Stimulated activated naive CD8-positive, alpha-beta T cell treated with anti-CD3 and anti-CD28 coated beads, Interleukin-15, Interleukin-2, amounts not matched to agents 100 U/mL and 50 U/mL, for 24 hours (primary cell): ENCODE data around the gene FUT6.
A peak's percentile ranks its signal among the peaks of the same experiment; 100 is the strongest.

Source experiments
- ATAC-seq: fragments of 150-1000 bp; cut with Tn5 transposase; one replicate; pipeline ENCODE4 v1.10.0; 2021
- DNase-seq: peaks from one replicate; pipeline ENCODE4 v3.0.0; 2021

The FUT6 gene

DNA sequence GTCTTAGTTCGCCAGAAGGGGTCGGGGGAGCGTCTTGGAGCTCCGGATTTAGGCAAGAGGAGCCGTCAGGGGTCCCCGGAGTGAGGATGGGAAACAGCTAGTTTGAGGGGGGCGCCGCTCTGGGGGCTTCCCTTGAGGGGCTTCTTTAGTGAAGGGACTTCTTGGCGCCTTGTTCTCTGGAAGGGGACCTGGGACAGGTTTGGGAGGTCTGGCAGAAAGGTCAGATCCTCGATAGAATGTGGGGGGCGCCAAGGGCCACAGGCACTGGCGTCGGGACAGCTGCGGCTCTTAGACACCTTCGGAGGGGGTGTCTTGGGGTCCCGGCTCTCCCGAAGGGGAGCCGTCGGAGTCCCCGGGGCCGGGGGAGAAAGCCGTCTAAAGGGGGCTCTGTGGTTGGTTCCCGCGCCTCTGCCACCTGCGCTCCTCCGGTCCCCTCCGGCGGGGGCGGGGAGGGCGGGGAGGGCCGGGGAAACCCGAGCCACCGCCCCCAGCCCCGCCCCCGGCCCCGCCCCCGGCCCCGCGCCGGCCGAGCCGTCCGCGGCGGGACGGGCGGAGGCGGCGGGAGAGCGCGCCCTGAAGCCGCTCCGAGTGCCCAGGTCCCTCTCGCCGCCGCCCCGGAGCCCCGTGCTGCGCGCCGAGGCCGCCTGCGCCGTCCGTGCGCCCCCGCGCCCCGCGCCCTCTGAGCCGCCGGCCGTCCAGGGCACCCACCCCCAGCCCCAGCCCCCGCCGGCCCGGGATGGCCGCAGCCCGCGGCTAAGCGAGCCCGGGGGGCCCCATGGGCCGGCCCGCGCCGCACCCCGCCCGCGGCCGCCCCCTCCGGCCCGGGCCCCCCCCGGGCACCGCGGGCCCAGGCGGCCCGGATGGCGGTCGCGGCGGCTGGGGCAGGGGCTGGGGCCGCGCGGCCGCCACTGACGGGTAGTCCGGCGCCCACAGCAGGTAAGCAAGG lies 34.7 kb downstream of the FUT6 start, which contains the start of gene NRTN:
Gene NRTN (plus strand): TSS at position 552 of the 946 bp plus-strand sequence. CDS start 19,099 bp downstream, outside the sequence.
- ATAC-seq (no peak), DNase-seq (peak; percentile 58)

- ATAC-seq (peak; percentile 95), DNase-seq (peak; percentile 99)
Measured at GRCh38 chr19:5803752-5804515, 35.6 kb downstream of the FUT6 start.

DNA sequence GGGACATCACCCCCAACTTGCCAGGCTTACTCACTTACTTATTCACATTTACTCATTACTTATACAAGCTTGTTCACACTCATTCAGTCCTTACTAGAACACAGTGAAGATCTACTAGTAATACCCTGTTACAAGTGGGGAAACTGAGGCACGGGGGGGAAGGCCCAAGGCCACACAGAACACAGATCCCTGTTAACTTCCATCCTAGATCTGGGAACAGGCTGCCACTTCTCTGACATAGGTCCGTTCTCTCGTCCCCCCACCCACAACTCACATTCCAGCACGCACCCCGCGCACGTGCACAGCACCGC lies 36.1 kb downstream of the FUT6 start:
- no peak for ATAC-seq
- no peak for DNase-seq

DNA sequence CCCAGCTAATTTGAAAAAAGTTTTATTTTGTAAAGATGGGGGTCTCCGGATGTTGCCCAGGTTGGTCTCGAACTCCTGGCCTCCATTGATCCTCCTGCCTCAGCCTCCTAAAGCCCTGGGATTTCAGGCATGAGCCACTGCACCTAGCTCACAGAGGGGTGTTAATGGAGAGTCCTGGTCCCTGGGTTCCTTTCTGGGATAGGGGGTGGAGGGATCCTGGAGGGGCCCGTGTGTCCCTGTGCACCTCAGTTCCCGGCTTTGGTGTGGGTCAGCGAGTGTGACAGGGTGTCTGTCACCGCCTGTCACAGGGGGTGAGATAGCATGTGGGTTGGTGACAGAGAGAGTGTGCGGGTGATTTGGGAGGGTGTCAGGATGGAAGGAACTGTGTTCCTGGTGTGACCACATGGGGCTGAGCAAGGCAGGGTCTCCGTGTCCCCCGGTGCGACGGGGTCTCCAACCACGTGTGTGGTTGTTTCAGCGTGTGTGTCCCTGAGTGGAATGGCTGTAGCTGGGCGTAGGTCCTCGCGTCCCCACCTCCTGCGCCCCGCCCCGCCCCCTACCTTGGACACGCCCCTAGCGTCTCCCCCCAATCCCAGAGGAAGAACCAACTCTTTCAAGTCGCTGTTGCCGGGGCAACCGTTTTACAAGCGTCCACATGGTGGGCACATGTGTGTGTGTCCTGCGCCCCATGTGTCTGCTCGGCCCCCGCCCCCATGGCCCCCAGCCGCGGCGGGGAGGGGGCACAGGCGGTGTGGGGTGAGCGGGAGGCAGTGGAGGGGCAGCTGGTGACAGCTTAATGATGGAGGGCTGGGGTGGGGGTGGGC lies 37.5 kb downstream of the FUT6 start:
- DNase-seq (peak; percentile 53), ATAC-seq (no peak)

GRCh38 chr19:5800361-5801270 lies 38.9 kb downstream of the FUT6 start:
- DNase-seq (no peak), ATAC-seq (no peak)

GRCh38 chr19:5799247-5800241 lies 40.0 kb downstream of the FUT6 start:
- DNase-seq = no peak
- no peak for ATAC-seq

DNA sequence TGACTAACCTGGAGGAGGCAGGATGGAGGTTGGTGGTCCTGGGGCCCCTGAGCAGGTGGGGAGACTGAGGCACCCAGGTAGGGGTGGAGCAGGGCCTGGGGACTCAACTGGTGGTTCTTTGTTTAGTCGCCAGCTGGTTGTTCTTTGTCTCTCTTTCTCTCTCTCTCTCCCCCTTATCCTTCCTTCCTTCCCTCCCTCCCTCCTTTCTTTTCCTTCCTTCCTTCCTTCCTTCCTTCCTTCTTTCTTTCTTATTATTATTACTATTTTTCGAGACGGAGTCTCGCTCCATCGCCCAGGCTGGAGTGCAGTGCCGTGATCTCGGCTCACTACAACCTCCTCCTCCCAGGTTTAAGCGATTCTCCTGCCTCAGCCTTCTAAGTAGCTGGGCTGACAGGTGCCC lies 41.3 kb downstream of the FUT6 start:
- no peak for DNase-seq
- ATAC-seq = no peak

DNA sequence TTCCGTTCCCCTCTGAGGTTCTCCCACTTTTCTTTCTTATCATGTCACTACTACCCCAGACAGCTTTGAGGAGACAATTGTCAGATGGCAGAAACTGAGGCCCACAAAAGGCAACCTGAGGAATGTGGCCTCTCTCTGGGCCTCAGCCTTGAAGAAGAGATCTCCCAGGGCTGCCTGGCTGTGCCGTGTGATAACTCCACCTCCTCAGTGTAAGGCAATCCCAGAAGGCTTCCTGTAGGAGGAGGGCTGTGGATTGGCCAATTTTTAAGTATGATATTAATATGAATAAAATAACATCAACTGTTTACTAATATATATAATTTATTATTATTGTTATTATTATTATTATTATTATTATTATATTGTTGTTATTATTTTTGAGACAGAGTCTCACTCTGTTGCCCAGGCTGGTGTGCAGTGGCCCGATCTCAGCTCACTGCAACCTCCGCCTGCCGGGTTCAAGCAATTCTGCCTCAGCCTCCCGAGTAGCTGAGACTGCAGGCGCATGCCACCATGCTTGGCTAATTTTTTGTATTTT lies 44.1 kb downstream of the FUT6 start:
- ATAC-seq (no peak), DNase-seq (no peak)

DNA sequence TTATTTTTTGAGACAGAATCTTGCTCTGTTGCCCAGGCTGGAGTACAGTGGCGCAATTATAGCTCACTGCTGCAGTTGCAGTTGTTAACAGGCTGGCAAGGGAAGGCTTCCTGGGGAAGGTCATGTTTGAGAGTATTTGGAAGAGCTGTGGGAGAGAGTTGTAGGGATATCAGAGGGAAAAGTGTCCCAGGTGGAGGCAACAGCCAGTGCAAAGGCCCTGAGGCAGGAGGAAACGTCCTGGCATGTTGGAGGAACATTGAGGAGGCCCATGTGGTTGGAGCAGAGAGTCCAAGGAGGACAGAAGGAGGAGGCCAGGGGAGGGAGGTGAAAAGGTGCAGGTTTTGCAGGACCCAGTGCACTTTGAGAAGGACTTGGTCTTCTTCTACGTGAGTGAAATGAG lies 46.3 kb downstream of the FUT6 start:
- no peak for ATAC-seq
- no peak for DNase-seq

- ATAC-seq (no peak), DNase-seq (no peak)
Measured at GRCh38 chr19:5792224-5792623, 47.3 kb downstream of the FUT6 start.

DNA sequence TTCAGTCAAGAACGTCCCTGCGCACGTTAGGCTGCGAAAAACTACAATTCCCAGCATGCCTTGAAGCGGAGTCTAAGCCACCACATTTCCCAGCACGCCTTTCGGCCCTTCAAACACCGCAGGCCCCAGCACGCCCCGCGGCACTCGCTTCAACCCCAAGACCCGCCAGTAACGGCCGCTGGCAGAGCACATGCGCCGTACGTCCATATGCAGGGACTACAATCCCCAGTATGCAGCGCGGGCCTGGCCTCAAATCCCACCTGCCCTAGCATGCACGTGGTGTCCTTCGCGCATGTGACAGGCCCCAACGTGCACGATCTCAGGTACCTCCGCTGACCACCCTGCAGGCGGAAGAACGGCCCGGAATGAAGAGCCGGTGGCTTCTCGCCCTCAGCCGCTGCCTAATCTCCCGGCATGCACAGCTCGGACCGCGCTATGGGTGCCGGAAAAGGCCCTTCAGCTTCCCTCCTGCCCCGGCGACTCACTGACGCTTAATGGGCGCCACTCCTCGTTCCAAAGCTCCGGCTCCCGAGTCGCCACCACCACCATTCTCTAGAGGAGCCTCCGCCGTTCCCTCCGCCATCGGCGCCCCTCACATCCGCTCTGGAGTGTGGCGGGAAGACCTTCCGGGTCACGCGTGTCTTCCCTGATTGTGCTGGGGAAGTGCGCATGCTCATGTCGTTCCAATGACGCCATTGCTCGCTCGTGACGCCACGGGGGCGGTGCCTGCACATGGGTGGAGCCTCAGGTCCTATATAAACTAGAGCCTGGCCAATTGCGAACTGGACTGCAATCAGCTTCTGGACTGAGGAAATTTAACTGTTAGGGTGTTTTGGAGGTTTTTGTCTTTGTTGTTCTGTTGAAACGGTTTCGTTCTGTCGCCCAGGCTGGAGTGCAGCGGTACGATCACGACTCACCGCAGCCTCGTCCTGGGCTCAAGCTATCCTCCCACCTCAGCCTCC lies 48.7 kb downstream of the FUT6 start, which contains the start of gene DUS3L:
Gene DUS3L (minus strand): TSS at position 605 of the 962 bp plus-strand sequence. CDS start 22 bp downstream, at position 583.
- ATAC-seq = peak; percentile 97

DNA sequence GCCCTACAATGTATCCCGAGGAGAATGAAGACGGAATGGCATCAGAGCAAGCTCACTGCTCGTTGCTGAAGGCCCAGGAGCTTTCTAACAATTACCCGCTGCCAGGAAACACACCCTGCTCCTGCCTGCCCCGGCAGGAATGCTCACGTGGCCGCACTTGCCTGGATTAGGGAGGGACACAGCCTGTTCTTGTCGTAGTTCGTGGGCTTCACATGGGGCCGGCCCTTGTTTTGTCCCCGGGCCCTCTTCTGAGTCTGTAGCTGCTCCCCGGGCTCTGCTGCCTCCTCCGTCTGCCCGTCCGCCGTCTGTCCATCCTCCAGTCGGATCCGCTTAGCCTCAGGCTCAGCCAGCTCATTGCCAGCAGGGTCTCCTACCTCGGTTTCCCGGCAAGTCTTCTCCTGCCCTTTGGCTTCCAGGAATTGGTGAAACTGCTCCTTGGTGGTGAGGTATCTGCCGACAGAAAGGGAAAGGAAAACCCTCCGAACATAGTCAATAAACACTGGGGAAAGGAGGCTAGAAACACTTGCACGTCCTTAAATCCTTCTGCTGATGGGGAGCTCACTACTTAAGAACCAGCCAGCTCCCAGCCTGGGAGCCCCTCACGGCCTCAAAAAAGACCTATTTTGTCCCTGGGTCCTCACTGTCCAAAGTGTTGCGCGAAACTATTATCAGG lies 49.5 kb downstream of the FUT6 start:
- DNase-seq (no peak), ATAC-seq (no peak)

More for the DNA sequence above, 48.7 kb downstream of the FUT6 start, which contains the start of gene DUS3L:
- DNase-seq = peak; percentile 97

- ATAC-seq (no peak), DNase-seq (no peak)
Measured at GRCh38 chr19:5789351-5789761, 50.1 kb downstream of the FUT6 start.

- ATAC-seq = no peak
- DNase-seq = no peak
Measured at GRCh38 chr19:5788422-5788821, 51.1 kb downstream of the FUT6 start.

DNA sequence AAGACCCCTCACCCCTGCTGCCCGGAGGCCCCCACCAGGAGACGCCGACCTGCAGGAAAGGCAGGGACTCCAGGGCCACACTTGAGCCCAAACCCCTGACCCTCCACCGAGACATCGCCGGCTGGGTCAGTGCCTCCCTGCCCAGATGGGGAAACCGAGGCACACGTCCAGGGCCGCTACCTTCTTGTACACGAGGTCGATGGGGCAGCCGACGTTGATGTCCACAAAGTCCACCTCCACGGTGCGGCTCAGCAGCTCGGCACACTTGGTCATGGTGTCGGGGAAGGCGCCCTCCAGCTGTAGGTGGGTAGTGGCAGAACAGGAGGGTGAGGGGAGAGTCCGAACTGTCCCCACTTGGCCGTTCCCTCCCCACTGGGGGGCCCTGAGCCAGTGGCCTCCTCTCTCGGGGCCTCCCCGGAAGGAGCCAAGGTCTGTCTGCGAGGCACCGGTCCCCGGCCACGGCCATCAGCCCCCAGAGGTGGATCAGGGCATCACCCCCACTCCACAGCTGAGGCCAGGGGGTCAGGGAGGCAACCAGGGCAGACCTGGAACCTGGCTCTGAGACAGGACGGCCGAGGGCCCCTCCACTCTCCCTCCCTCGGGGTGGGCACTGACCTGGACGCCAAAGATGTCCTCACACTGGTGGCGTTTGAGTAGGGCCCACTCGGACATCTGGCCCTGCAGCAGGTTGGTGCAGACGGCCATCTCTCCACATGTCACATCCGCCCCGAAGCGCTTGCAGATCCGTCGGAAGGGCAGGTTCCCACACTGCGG lies 51.9 kb downstream of the FUT6 start:
- no peak for DNase-seq
- ATAC-seq = no peak

DNA sequence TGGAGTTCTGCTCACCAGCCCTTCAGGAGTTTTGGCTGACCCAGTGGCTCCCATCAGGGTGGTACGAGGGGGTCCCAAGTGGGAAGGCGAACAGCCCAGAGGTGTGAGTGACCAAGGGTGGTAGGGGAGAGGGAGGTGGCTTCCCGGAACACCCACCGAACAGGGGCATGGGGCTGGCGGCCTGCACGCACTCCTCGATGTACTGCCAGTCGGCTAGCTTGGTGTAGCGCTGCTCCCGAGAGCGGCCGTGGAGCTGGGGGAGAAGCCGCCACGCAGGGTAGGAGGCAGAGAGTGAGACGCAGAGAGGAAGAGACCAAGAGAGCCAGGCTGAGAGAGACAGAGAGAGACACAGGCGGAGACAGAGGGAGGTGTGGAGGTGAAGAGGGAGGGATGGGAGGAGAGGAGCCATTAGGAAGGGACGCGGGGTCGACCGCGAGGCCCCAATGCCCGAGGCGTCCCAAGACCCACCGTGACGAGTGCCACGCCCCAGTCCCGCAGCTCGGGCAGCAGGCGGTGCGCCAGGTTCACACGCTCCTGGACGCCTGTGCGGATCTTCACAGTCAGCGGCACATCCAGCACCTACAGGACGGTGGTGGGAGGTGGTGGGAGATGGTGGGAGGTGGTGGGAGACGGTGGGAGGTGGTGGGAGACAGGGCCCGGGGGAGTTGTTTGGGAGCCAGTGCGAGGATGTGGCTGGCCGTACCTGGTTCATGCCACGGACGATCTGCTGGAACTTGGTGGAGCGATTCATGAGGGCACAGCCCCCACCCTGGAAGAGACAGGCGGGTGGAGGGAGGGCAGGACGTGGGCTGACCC lies 52.7 kb downstream of the FUT6 start:
- DNase-seq = no peak
- ATAC-seq = no peak
